ENCODE measurements around the gene DDX27.
"Not testable (repeated sequence)": the region's sequence is repeated elsewhere in the genome, so short reads cannot be mapped to it uniquely, and the experiment has no call there.

DDX27 gene

DNA sequence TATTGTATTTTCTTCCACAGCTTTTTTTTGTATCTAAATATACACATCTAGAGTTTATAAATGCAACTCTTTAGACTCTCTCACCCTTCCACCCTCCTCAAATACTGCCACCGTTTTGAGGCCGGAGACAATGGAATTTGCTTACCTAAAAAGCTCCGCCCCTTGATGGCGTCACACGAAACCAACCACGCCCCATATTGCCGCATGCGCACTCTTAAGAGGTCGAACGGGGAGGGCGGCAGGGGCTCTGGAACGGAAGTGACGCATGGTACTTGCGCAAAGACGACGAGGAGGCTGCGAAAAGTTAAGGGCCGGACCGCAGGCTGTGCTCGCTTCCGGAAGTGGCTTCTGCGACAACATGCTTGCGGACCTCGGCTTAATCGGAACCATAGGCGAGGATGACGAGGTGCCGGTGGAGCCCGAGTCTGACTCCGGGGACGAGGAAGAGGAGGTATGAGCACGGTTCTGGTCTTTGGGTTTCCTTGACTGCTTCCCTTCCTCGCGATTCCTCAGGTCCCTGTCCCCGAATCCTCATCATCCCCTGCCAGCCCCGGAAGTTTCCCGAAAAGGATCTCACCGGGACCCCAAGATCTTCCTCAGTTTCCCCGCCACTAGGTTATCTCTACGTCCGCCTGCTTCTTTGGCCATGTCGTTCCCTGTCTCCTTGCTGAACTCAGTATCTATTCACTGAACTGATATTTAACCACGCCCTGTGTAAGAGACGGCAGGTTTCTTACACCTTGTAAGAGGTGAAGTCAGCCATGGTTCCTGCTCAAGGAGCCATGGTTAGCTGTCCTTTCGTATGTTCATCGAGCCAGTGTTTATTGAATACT, at the start of gene DDX27:
DDX27 (plus strand) TSS at position 326 of the 833 bp plus-strand sequence; CDS start at position 359, 33 bp downstream.
- DNase-seq, result peak; percentile 97

DNA sequence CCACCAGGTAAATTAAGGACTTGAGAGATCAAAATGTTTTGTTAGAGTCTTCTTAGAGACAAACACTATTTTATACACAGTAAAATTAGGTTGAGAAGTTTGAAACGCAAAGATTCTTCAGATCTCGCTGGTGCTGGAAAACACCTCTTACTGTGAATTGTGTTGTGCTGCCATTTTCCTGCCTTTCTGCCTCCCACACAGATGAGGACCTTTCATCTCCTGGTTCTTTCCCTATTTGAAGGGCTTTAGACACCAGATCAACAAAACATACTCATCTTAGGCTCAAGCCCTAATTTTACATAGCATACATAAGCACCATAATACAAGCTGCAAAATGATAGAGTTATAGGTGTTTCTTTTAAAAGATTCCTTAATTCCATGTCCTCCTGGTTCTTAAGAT, 49.7 kb upstream of the DDX27 start:
- no peak for DNase-seq

- no peak for DNase-seq
These were observed 48.5 kb upstream of the DDX27 start for GRCh38 chr20:49170714-49171113.

DNA sequence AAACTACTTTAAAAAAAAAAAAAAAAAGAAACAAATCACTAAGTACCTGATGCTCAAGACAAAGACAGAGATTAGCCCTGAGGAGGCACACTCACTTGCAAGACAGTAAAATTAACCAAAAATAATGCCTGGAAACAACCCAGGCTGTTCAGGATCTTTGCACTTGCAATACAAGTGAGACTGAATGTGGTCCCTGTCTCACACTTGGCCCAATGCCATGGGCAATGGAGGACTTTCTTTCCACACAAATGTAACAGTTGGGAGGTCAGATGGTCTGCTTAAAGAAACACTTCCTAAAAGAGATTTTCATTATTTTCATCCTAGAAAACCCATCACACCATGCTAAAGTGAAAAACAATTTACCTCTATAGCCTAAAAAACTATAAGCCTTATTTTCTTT, 47.3 kb upstream of the DDX27 start:
- DNase-seq, result no peak

DNA sequence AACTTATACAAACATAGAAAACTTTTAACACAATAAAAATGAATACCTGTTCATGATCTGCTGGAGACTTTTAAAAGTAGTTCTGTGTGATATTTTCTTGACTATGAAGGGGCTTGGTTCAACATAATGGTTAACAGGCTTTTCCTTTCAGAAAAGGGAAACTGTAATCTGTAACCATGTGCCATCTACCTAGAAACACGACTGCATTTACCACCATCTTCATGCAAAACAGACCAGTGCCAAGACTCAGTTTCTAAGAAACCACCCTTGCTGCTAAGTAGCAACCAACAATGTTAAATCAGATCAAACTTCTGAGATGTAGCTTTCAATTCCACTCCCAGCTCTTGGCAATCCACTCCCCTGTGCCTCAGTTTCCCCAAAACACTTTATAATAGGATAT, 46.8 kb upstream of the DDX27 start:
- DNase-seq, result no peak

DNA sequence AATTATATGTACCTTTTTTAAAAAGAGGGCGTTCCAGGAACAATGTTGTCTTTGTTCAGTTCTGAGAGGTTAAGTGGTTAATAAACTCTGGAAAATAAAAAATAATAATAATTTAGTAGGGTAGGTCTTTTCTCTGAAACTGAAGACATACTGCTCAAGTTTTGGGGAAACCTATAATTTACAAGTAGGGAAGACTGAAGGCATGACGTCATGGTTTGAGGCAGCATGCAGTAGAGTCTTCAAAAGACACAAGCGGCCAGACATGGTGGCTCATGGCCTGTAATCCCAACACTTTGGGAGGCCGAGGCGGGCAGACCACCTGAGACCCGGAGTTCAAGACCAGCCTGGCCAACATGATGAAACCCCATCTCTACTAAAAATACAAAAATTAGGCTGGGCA, 45.0 kb upstream of the DDX27 start:
- no peak for DNase-seq

DNA sequence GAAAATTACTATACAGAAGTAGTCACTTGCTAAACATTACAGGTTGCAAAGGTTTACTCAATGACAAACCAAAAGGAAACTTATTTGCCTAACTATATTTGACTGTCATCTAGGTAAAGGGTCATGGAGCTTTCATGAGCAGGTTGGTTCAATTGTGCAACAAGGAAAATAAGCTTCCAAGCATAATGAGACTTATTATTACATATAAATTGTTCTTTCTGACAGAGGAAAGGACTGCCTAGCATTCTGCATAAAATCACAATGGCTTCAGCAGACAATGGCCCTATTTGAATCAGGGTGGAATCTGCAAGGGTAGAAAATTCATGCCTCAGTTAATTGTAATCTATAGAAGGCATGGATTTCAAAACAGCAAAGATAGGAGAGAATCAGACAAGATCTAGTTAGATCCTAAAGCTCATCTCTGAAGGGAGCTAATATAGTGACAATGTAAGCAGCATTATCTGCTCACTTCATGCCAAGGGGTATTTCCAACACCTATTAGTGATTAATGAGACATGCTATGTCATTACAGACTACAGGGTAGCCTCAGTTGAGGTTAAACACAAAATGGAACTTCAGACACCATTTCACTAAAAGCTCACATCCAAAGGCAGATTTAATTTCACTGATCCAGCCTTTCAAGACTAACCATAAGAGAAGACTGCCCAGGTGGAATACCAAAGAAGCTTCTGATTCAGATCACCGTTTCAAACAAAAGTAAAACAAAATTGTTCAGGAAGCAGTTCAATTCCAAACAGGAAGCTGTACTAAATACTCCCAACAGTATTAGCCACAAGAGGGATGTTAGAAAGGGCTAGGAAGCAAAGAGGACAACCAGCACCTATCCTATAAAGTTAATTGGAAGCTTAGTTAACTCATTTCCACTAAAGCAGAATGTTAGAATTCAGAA, 39.6 kb upstream of the DDX27 start:
- no peak for DNase-seq

DNA sequence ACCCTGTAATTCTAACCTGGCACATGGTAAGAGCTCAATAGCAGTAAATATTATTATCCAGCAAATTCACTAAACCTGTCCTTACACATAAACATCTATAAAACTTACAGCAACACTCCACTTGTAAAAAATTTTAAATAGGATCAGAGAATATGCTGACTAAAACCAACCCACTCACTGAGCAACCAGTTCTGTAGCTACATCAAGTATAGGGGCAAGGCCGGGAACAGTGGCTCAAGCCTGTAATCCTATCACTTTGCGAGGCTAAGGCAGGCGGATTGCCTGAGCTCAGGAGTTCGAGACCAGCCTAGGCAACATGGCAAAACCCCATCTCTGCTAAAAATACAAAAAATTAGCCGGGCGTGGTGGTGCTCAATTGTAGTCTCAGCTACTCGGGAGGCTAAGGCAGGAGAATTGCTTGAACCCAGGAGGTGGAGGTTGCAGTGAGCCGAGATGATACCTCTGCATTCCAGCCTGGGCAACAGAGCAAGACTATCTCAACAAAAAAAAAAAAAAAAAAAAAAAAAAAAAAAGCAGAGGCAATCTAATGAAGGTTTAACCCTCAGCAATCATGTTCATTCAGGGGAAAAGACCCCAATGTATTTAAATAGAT, 37.8 kb upstream of the DDX27 start:
- DNase-seq, result no peak

DNA sequence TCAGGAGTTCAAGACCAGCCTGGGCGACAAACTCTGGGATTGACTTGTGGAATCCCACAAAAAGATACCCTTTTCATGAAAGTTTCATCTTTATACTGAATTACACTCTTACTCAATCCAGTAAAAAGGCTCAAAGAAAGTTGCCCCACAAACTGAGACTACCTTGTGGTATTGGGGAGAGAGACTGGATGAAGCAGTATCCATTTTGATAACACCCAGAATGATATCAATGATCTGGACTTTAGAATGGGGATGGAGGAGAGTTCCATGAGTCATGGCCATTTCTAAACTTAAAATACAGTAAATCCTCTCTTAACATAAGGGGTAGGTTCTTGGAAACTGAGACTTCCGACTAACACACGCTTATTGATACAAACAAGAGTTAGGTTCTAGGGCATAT, 35.8 kb upstream of the DDX27 start:
- DNase-seq, result no peak

GRCh38 chr20:49184084-49184501, 35.1 kb upstream of the DDX27 start:
- not testable (repeated sequence) for DNase-seq

DNA sequence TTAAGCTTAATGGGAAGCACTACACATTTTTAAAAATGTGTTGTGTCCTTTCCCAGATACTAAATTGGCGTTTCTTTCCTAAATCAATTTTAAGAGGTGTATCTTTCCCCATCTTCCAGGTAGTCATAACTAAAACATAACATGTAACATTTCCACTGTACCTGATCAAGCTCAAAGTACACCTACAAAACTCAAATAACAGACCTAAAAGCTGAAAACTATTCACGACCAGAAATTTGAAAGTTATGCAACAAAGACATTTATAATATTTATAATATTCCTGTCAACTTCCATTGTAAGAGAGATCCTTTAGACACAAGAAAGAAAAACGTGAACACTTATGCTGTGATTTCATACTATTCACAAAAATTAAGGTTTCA, 34.5 kb upstream of the DDX27 start:
- DNase-seq, result no peak

GRCh38 chr20:49185071-49185761, 34.0 kb upstream of the DDX27 start:
- no peak for DNase-seq

DNA sequence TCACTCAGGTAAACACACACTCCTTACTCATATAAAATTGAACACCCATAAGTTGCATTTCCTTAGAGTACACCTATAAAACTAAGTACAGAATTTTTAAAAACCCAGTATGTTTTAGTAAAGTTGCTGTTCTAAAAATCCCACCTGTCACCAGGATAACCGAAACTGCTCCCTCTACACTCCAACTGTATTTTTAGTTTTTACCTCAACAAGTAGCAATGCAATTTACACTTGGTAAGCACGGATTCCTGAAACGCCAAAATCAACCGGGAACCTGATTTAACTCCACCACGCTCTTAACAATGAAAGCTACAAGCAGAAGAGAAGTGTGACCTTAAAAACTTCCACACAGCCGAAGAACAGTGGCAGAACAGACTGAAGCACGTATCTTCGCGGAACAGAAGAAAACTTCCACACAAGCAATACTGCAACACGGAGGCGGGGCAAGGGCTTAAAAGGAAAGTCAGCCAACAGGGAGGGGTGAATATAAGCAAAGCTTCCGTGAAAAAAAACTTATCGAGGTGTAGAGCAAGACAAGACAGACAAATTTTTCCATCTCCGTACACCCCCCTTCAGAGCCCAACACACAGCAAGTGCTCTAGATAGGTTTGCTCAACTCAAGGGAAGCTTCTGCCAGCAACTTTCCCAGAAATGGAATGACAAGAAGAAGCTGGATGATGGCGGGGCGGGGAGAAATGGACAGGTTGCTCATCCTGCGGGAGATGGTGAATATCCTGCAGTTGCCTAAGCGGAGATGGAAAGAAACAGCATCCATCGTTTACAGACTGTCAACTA, 32.5 kb upstream of the DDX27 start:
- peak; percentile 62 for DNase-seq

- peak; percentile 4 for DNase-seq
These were observed 31.8 kb upstream of the DDX27 start for GRCh38 chr20:49187330-49187850.

GRCh38 chr20:49187851-49188641, 31.2 kb upstream of the DDX27 start, which contains the start of gene STAU1:
Gene STAU1 (minus strand): TSS chr20:49188334. CDS start chr20:49166201, 22,133 bp downstream.
- DNase-seq, result peak; percentile 84

GRCh38 chr20:49192944-49193518, 26.2 kb upstream of the DDX27 start:
- DNase-seq, result not testable (repeated sequence)

DNA sequence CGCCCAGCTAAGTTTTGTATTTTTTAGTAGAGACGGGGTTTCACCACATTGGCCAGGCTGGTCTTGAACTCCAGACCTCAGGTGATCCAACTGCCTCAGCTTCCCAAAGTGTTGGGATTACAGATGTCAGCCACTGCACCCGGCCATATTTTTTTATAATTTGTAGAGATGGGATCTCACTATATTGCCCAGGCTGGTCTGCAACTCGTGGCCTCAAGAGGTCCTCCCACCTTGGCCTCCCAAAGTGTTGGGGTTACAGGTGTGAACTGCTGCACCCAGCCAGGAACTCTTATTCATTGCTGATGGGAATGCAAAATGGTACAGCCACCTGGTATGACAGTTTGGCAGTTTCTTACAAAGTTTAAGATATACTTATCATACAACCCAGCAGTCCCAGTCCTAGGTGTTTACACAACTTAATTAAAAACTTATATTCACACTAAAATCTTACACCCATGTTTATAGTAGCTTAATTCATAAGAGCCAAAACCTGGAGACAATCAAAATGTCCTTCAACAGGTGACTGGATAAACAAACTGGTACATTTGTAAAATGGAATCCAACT, 19.4 kb upstream of the DDX27 start:
- no peak for DNase-seq

DNA sequence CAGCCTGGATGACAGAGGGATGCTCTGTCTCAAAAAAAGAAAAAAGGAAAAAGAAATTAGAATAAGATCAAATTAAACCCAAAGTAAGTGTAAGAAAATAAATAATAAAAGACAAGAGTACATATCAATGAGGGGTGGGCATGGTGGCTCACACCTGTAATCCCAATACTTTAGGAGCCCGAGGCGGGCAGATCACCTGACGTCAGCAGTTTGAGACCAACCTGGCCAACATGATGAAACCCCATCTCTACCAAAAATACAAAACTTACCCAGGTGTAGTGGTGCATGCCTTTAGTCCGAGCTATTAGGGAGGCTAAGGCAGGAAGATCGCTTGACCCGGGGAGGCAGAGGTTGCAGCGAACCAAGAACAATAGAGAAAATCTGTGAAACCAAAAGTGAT, 16.2 kb upstream of the DDX27 start:
- no peak for DNase-seq

- no peak for DNase-seq
These were observed 15.5 kb upstream of the DDX27 start for GRCh38 chr20:49203746-49204145.

DNA sequence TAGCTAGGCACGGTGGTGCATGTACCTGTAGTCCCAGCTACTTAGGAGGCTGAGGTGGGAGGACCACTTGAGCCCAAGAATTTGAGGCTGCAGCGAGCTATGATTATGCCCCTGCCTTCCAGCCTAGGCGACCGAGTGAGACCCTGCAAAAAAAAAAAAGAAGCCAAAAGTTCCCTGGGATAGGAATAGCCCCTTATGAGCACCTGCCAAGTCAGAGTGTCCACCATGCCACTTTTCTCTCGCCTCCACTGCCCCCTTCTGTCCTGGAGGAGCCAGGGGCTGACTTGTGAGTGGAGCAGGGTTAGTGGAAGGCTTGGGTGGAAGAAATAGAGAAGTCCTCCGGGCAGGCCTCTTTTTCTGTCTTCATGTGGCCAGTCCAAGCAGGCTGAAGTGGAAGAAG, 12.1 kb upstream of the DDX27 start:
- DNase-seq, result no peak

All from activated T-cell treated with anti-CD3 and anti-CD28 coated beads for 4 hours (primary cell).